HEK293 (cell line): ENCODE data around the gene HIPK1.

Source experiments
- BCL11B ChIP-seq: fragments of 450-650 bp; formaldehyde crosslinking; IDR thresholded peaks from 2 replicates; pipeline ENCODE4 v1.5.1; 2016; ENCODE audit warnings: low read depth, missing biosample characterization, missing genetic modification characterization
- GFI1B ChIP-seq: fragments of 450-650 bp; formaldehyde crosslinking; IDR thresholded peaks from 2 replicates; pipeline ENCODE4 v1.5.1; 2016; ENCODE audit warnings: missing biosample characterization, missing genetic modification characterization
- HIC1 ChIP-seq: fragments of 450-650 bp; formaldehyde crosslinking; IDR thresholded peaks from 2 replicates; pipeline ENCODE4 v1.5.1; 2016; ENCODE audit warnings: missing biosample characterization, missing genetic modification characterization
- HOXD13 ChIP-seq: sonication (generic); formaldehyde crosslinking; IDR thresholded peaks from 2 replicates; pipeline ENCODE4 v1.8.0; 2022; ENCODE audit warnings: missing genetic modification reagents, borderline replicate concordance
- KLF10 ChIP-seq: fragments of 450-650 bp; IDR thresholded peaks from 2 replicates; pipeline ENCODE4 v1.5.1; 2018; ENCODE audit warnings: missing biosample characterization, mild to moderate bottlenecking, missing genetic modification characterization
- ZBTB11 ChIP-seq: fragments of 450-650 bp; formaldehyde crosslinking; conservative IDR thresholded peaks from 2 replicates; pipeline ENCODE4 v1.5.1; 2016; ENCODE audit warnings: low read depth, missing biosample characterization, missing genetic modification characterization
- ZBTB8A ChIP-seq: fragments of 450-650 bp; formaldehyde crosslinking; IDR thresholded peaks from 2 replicates; pipeline ENCODE4 v1.5.1; 2016; ENCODE audit warnings: missing biosample characterization, missing genetic modification characterization
- ZNF132 ChIP-seq: fragments of 450-650 bp; formaldehyde crosslinking; IDR thresholded peaks from 2 replicates; pipeline ENCODE4 v1.5.1; 2017; ENCODE audit warnings: missing biosample characterization, missing genetic modification characterization, borderline replicate concordance
- ZNF157 ChIP-seq: fragments of 450-650 bp; formaldehyde crosslinking; IDR thresholded peaks from 2 replicates; pipeline ENCODE4 v1.5.1; 2016; ENCODE audit warnings: missing biosample characterization, missing genetic modification characterization
- ZNF23 ChIP-seq: fragments of 450-650 bp; formaldehyde crosslinking; IDR thresholded peaks from 2 replicates; pipeline ENCODE4 v1.5.1; 2016; ENCODE audit warnings: missing biosample characterization, missing genetic modification characterization, borderline replicate concordance
- ZNF398 ChIP-seq: fragments of 450-650 bp; formaldehyde crosslinking; IDR thresholded peaks from 2 replicates; pipeline ENCODE4 v1.5.1; 2017; ENCODE audit warnings: missing biosample characterization, missing genetic modification characterization
- ZNF426 ChIP-seq: fragments of 450-650 bp; formaldehyde crosslinking; IDR thresholded peaks from 2 replicates; pipeline ENCODE4 v1.5.1; 2017; ENCODE audit warnings: missing biosample characterization, missing genetic modification characterization, mild to moderate bottlenecking, inconsistent platforms, moderate library complexity
- ZNF433 ChIP-seq: fragments of 450-650 bp; formaldehyde crosslinking; IDR thresholded peaks from 2 replicates; pipeline ENCODE4 v1.5.1; 2016; ENCODE audit warnings: missing biosample characterization, missing genetic modification characterization, low read depth
- ZNF514 ChIP-seq: fragments of 450-650 bp; formaldehyde crosslinking; IDR thresholded peaks from 2 replicates; pipeline ENCODE4 v1.5.1; 2016; ENCODE audit warnings: missing biosample characterization, missing genetic modification characterization
- ZNF561 ChIP-seq: fragments of 450-650 bp; IDR thresholded peaks from 2 replicates; pipeline ENCODE4 v1.5.1; 2018; ENCODE audit warnings: missing biosample characterization, missing genetic modification characterization, borderline replicate concordance
- ZNF610 ChIP-seq: fragments of 450-650 bp; formaldehyde crosslinking; IDR thresholded peaks from 2 replicates; pipeline ENCODE4 v1.5.1; 2016; ENCODE audit warnings: missing biosample characterization, missing genetic modification characterization, borderline replicate concordance
- ZNF645 ChIP-seq: fragments of 450-650 bp; formaldehyde crosslinking; IDR thresholded peaks from 2 replicates; pipeline ENCODE4; 2016; ENCODE audit warnings: missing biosample characterization, missing genetic modification characterization
- ZNF664 ChIP-seq: fragments of 450-650 bp; formaldehyde crosslinking; IDR thresholded peaks from 2 replicates; pipeline ENCODE4 v1.5.1; 2016; ENCODE audit warnings: missing biosample characterization, missing genetic modification characterization
- ZNF777 ChIP-seq: fragments of 450-650 bp; formaldehyde crosslinking; IDR thresholded peaks from 2 replicates; pipeline ENCODE4 v1.5.1; 2017; ENCODE audit warnings: missing biosample characterization, missing genetic modification characterization, borderline replicate concordance
- ZNF792 ChIP-seq: fragments of 450-650 bp; formaldehyde crosslinking; IDR thresholded peaks from 2 replicates; pipeline ENCODE4 v1.5.1; 2016; ENCODE audit warnings: missing biosample characterization, missing genetic modification characterization
- ZSCAN5A ChIP-seq: fragments of 450-650 bp; formaldehyde crosslinking; IDR thresholded peaks from 2 replicates; pipeline ENCODE4 v1.5.1; 2016; ENCODE audit warnings: missing biosample characterization, missing genetic modification characterization
- TF ChIP-seq, protein P1 (sequence below): fragments of 450-650 bp; formaldehyde crosslinking; IDR thresholded peaks from 2 replicates; pipeline ENCODE4 v1.5.1; 2016; ENCODE audit warnings: missing biosample characterization, missing genetic modification characterization
- TF ChIP-seq, protein P2 (sequence below): fragments of 450-650 bp; formaldehyde crosslinking; IDR thresholded peaks from 2 replicates; pipeline ENCODE4 v1.5.1; 2017; ENCODE audit warnings: missing biosample characterization, mild to moderate bottlenecking, missing genetic modification characterization, moderate library complexity
- TF ChIP-seq, protein P3 (sequence below): fragments of 450-650 bp; IDR thresholded peaks from 2 replicates; pipeline ENCODE4 v1.5.1; 2018; ENCODE audit warnings: missing biosample characterization, mild to moderate bottlenecking, missing genetic modification characterization

The HIPK1 gene

DNA sequence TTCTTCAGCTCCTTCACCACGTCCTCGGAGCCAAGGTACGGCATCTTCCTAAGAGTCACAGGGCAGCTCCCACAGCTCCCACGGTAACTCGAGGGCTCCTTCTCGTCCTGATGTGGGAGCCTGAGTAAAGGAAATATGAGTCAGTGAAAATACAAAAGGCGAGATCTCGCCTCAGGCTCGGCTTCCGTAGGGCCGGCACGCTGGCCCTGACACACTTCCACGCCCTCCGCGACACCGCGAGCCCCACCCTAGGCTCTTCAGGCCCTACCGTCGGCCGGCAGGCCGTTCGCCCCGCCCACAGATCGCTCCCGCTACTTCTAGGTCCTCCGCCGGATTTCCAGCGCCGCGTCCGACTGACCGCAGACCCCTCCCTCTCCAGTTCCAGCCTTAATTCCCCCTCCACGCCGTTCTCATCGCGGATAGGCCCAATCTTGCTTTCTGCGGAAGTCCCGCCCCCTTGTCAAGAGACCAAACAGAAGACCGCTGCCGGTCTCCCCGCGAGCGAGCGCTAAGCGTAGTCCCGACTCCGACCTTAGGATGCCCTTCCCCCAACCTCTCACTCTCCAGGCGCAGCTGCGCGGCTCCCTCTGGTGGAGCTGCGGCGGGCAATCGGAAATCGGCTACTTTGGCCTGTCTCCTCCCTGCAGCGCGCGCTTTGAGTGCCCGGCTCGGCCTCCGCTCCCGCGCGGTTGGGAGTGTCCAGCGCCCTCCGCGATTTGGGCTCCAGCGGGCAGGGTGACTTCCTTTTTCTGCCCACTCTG, 24.3 kb upstream of the HIPK1 start, which contains the start of the genes AP4B1 and DCLRE1B (continued):
- TF ChIP-seq, protein P1, sequence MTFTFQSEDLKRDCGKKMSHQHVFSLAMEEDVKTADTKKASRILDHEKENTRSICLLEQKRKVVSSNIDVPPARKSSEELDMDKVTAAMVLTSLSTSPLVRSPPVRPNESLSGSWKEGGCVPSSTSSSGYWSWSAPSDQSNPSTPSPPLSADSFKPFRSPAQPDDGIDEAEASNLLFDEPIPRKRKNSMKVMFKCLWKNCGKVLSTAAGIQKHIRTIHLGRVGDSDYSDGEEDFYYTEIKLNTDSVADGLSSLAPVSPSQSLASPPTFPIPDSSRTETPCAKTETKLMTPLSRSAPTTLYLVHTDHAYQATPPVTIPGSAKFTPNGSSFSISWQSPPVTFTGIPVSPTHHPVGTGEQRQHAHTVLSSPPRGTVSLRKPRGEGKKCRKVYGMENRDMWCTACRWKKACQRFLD (tag by site-specific recombination) = no peak
- TF ChIP-seq ZSCAN5A (tag by site-specific recombination) (no peak), ZNF610 (tag by site-specific recombination) (peak; percentile 93), ZNF561 (tag by site-specific recombination) (peak; percentile 87), ZNF23 (tag by site-specific recombination) (no peak), KLF10 (tag by site-specific recombination) (peak; percentile 51; the same call in 1 of the 2 replicates), HIC1 (tag by site-specific recombination) (peak; percentile 94), ZBTB8A (tag by site-specific recombination) (peak; percentile 99), GFI1B (no peak), ZNF777 (no peak; the same call in 1 of the 2 replicates), ZNF664 (tag by site-specific recombination) (no peak), HOXD13 (CRISPR knock-in tag) (no peak), ZNF645 (tag by site-specific recombination) (no peak), BCL11B (peak; percentile 87), ZNF132 (tag by site-specific recombination) (no peak), ZNF398 (tag by site-specific recombination) (peak; percentile 82), ZNF792 (tag by site-specific recombination) (no peak), ZNF433 (tag by site-specific recombination) (no peak), ZNF514 (tag by site-specific recombination) (no peak), ZNF157 (tag by site-specific recombination) (no peak), ZNF426 (tag by site-specific recombination) (no peak), ZBTB11 (tag by site-specific recombination) (peak; percentile 89)
- TF ChIP-seq, protein P2, sequence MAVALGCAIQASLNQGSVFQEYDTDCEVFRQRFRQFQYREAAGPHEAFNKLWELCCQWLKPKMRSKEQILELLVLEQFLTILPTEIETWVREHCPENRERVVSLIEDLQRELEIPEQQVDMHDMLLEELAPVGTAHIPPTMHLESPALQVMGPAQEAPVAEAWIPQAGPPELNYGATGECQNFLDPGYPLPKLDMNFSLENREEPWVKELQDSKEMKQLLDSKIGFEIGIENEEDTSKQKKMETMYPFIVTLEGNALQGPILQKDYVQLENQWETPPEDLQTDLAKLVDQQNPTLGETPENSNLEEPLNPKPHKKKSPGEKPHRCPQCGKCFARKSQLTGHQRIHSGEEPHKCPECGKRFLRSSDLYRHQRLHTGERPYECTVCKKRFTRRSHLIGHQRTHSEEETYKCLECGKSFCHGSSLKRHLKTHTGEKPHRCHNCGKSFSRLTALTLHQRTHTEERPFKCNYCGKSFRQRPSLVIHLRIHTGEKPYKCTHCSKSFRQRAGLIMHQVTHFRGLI (tag by site-specific recombination) = peak; percentile 89
- TF ChIP-seq, protein P3, sequence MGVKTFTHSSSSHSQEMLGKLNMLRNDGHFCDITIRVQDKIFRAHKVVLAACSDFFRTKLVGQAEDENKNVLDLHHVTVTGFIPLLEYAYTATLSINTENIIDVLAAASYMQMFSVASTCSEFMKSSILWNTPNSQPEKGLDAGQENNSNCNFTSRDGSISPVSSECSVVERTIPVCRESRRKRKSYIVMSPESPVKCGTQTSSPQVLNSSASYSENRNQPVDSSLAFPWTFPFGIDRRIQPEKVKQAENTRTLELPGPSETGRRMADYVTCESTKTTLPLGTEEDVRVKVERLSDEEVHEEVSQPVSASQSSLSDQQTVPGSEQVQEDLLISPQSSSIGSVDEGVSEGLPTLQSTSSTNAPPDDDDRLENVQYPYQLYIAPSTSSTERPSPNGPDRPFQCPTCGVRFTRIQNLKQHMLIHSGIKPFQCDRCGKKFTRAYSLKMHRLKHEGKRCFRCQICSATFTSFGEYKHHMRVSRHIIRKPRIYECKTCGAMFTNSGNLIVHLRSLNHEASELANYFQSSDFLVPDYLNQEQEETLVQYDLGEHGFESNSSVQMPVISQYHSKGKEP (tag by site-specific recombination) = peak; percentile 85
